Smooth muscle cell (in vitro differentiated cells): Measurements from ENCODE around the gene C1orf216. TPM values are rescaled to one million over a fixed set of nuclear protein-coding genes. Genes with fewer than 3 reads are reported as not detected.

ENCODE experiments used
- DNase-seq: peaks from one replicate; lab custom pipeline; 2025; ENCODE audit not compliant: unreplicated experiment; lab: John Stamatoyannopoulos, UW
- H2AFZ ChIP-seq: fragments of 200-600 bp; sonication (generic); 2 replicates; pipeline ENCODE4 v1.6.0; 2016; ENCODE audit warnings: antibody characterized with exemption, low read depth, mild to moderate bottlenecking
- H3F3A ChIP-seq: fragments of 200-600 bp; sonication (generic); 2 replicates; pipeline ENCODE4 v1.6.0; 2017; ENCODE audit warnings: antibody characterized with exemption, low read depth
- H3K27ac ChIP-seq: fragments of 200-600 bp; sonication (generic); 2 replicates; pipeline ENCODE4 v1.5.1; 2016; ENCODE audit warnings: low read depth, mild to moderate bottlenecking
- H3K27me3 ChIP-seq: fragments of 200-600 bp; sonication (generic); 2 replicates; pipeline ENCODE4 v1.6.1; 2016; ENCODE audit warnings: low read depth, mild to moderate bottlenecking
- H3K36me3 ChIP-seq: fragments of 200-600 bp; sonication (generic); 2 replicates; pipeline ENCODE4 v1.5.1; 2016; ENCODE audit warnings: low read depth
- H3K4me1 ChIP-seq: fragments of 200-600 bp; sonication (generic); 2 replicates; pipeline ENCODE4 v1.5.1; 2016; ENCODE audit warnings: low read depth
- H3K4me2 ChIP-seq: fragments of 200-600 bp; sonication (generic); 2 replicates; pipeline ENCODE4 v1.6.0; 2016; ENCODE audit warnings: mild to moderate bottlenecking
- H3K4me3 ChIP-seq: fragments of 200-600 bp; sonication (generic); 2 replicates; pipeline ENCODE4 v1.5.1; 2016; ENCODE audit warnings: mild to moderate bottlenecking
- H3K79me2 ChIP-seq: fragments of 200-600 bp; sonication (generic); 2 replicates; pipeline ENCODE4 v1.6.0; 2016; ENCODE audit warnings: low read depth, mild to moderate bottlenecking
- H3K9ac ChIP-seq: fragments of 200-600 bp; sonication (generic); 2 replicates; pipeline ENCODE4 v1.6.0; 2016; ENCODE audit warnings: low read depth
- H3K9me3 ChIP-seq: fragments of 200-600 bp; sonication (generic); replicated peaks from 2 replicates; pipeline ENCODE4 v1.5.1; 2016; ENCODE audit warnings: low read depth
- H4K20me1 ChIP-seq: fragments of 200-600 bp; sonication (generic); 2 replicates; pipeline ENCODE4 v1.6.0; 2016; ENCODE audit warnings: low read depth
- WGBS: methylation state at CpG from one replicate; pipeline ENCODE4 v1.1.7; 2016; ENCODE audit warnings: low lambda C conversion rate; 5-methylcytosine and 5-hydroxymethylcytosine counted together
- polyA plus RNA-seq: library from polyadenylated mRNA; unstranded; fragments of >200 nt; fragmentation: Nextera tagmentation; extraction: Ambion mirVana; gene quantifications from 2 replicates; pipeline ENCODE4 v1.2.1, GENCODE V29; 2016
- total RNA-seq: library from RNA; depleted of rRNA; stranded (reverse); fragments of >200 nt; gene quantifications from 2 replicates; pipeline ENCODE4 v1.2.3, GENCODE V29; 2014
- TF ChIP-seq, protein P1 (sequence below): fragments of 200-600 bp; sonication (generic); IDR thresholded peaks from 2 replicates; pipeline ENCODE4 v1.5.1; 2017; ENCODE audit warnings: borderline replicate concordance, mild to moderate bottlenecking, antibody characterized with exemption; ENCODE audit not compliant: insufficient read depth, poor library complexity, severe bottlenecking

Gene C1orf216
- total and polyA plus RNA-seq, 2 experiments from 2014 or later = 7.5 to 9.4 TPM

DNA sequence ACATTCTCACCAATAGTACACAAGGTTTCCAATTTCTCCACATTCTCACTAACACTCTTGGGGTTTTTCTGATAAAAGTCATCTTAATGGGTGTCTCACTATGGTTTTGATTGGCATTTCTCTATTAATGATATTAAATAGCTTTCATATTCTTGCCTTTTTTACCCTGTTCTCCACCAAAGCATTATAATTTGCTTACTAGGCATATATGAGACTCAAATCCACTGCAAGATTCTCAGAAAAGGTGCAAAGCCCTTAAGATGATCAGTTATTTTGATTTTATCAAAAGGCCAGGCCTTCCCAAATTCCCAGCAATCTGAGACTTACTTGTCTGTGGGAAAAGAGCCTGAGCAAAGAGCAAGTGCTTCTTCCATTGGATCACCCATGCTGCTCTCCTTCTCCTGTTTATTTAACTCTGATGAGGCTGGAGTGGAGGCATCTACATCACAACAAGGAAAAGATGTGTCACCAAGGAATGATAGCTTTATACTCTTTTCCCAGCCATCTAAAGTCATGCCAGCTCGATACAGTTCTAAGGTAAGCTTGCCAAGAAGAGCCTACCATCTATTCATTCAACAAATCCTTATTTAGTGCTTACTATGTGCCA is 26.5 kb upstream of the C1orf216 start:
- H3K36me3 ChIP-seq = no peaks in the 10 kb centered on the region
- H3K4me2 ChIP-seq = no peak overlapping the region
- H2AFZ ChIP-seq = no peak overlapping the region
- WGBS = 95% methylated on average over 1 of the region's 1 CpG
- H4K20me1 ChIP-seq = no peaks in the 10 kb centered on the region
- no peak for DNase-seq
- H3K27ac ChIP-seq = no peak overlapping the region
- H3K27me3 ChIP-seq = no peaks in the 10 kb centered on the region
- H3F3A ChIP-seq = no peaks in the 10 kb centered on the region
- H3K4me1 ChIP-seq = no peaks in the 10 kb centered on the region
- TF ChIP-seq, protein P1, sequence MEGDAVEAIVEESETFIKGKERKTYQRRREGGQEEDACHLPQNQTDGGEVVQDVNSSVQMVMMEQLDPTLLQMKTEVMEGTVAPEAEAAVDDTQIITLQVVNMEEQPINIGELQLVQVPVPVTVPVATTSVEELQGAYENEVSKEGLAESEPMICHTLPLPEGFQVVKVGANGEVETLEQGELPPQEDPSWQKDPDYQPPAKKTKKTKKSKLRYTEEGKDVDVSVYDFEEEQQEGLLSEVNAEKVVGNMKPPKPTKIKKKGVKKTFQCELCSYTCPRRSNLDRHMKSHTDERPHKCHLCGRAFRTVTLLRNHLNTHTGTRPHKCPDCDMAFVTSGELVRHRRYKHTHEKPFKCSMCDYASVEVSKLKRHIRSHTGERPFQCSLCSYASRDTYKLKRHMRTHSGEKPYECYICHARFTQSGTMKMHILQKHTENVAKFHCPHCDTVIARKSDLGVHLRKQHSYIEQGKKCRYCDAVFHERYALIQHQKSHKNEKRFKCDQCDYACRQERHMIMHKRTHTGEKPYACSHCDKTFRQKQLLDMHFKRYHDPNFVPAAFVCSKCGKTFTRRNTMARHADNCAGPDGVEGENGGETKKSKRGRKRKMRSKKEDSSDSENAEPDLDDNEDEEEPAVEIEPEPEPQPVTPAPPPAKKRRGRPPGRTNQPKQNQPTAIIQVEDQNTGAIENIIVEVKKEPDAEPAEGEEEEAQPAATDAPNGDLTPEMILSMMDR = no peak
- no peak overlapping the region for H3K9ac ChIP-seq
- no peaks in the 10 kb centered on the region for H3K9me3 ChIP-seq
- no peaks in the 10 kb centered on the region for H3K79me2 ChIP-seq
- no peak overlapping the region for H3K4me3 ChIP-seq

DNA sequence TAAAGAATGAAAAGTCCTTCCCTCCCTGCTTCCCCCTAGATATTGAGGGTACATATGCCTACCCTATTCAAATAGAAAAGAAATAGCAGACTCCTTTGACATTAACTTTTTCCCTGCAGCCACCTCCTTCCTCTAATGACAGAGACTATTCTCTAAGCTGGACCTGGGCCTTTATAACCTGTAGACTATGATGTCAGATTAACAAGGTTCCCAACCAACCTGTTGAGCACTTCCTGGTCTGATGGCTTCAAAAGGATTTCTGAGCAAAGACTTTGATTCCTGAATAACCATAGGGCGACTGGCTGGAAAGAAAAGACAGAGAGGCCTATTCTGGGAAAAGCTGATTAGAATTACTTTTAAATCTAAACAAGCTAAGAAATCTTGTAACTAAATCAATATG is 18.4 kb upstream of the C1orf216 start:
- H3K4me3 ChIP-seq = no peak overlapping the region
- no peaks in the 10 kb centered on the region for H3K79me2 ChIP-seq
- H2AFZ ChIP-seq = no peak overlapping the region
- 92% methylated on average over 1 of the region's 1 CpG for WGBS
- H4K20me1 ChIP-seq = no peaks in the 10 kb centered on the region
- H3K4me1 ChIP-seq = no peaks in the 10 kb centered on the region
- no peak overlapping the region for H3K9ac ChIP-seq
- no peak overlapping the region for H3K27ac ChIP-seq
- no peaks in the 10 kb centered on the region for H3K27me3 ChIP-seq
- no peaks in the 10 kb centered on the region for H3K9me3 ChIP-seq
- H3F3A ChIP-seq = no peaks in the 10 kb centered on the region
- no peaks in the 10 kb centered on the region for H3K36me3 ChIP-seq
- TF ChIP-seq, protein P1 = no peak
- no peak for DNase-seq
- H3K4me2 ChIP-seq = no peak overlapping the region

DNA sequence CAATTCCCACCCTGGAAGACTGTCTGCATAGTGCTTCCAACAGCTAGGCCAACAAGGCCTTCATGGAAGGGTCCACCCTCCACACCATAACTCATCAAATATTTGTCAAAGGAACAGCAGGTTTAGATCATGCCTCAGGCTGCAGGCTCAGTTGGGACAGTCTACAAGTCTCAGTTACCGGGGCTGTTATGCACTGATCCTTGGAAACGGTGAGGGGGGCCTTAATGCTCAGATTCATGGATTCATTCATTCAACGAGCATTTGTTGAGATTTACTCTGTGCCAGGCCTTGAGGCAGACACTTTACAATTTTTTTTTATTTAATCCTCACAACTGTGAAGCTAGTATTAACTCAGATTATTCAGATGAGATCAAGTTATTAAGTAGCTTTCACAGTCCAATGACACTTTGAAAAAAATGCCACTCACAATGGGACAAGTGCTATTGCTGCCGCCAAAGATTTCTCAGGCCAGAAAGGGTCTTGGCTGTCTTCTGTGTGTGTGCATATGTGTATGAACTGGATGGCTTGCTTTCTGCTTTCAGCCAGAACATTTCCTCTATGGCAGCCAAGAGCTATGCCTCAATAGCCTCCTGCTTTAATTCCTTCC is 8.9 kb upstream of the C1orf216 start:
- WGBS = 94% methylated on average over 4 of the region's 4 CpGs
- no peak overlapping the region for H3K27ac ChIP-seq
- no peak overlapping the region for H3K4me2 ChIP-seq
- no peaks in the 10 kb centered on the region for H3K27me3 ChIP-seq
- DNase-seq = no peak
- H3K4me1 ChIP-seq = no peaks in the 10 kb centered on the region
- no peaks in the 10 kb centered on the region for H3K9me3 ChIP-seq
- H3K36me3 ChIP-seq = no peaks in the 10 kb centered on the region
- no peak overlapping the region for H3K9ac ChIP-seq
- no peaks in the 10 kb centered on the region for H3K79me2 ChIP-seq
- H2AFZ ChIP-seq = no peak overlapping the region
- H4K20me1 ChIP-seq = no peaks in the 10 kb centered on the region
- H3F3A ChIP-seq = no peaks in the 10 kb centered on the region
- H3K4me3 ChIP-seq = no peak overlapping the region
- TF ChIP-seq, protein P1 = no peak
